Stimulated activated CD8-positive, alpha-beta memory T cell treated with anti-CD3 and anti-CD28 coated beads, Interleukin-7, amount 100 ng/mL, for 4 hours (primary cell): ENCODE results near the gene ACOD1.

Source experiments
- DNase-seq, 2 donors: peaks; one replicate each; pipeline ENCODE4 v3.0.0-alpha.2; 2020; ENCODE audit warnings: low read depth in 2 of 2

ACOD1 gene

DNA sequence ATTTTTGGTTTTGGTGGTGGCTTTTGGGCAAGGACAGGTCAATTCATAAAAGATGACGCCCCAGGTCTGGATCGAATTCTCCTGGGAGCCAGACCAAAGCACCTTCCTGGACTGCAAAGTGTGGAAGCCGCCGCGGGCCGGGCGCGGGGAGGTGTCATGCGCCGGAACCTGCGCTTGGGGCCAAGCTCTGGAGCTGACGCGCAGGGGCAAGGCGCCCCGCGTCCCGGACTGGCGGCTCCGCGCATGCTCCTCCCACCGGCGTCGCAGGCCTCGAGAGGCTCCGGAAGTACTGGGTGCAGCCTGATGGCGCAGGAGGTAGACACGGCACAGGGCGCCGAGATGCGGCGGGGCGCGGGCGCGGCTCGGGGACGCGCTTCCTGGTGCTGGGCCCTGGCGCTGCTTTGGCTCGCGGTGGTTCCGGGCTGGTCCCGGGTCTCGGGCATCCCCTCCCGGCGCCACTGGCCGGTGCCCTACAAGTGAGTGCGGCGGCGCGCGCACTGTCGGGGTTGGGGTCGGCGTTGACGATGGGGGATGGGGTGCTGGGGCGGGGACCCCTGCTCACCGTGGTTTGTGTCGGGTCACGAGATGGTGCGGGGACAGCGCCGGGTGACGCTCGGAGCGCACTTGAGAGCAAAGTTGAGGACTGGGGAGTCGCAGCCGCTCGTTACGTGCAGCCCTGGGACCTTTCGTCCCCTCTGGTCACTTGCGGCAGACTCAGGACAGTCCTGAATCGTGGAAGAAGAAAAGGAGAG, 43.7 kb downstream of the ACOD1 start, which contains the start of gene CLN5:
CLN5 (plus strand) TSS at position 286 of the 752 bp plus-strand sequence; CDS start at position 304, 18 bp downstream.
- peak; percentile 84 to 92 for DNase-seq

GRCh38 chr13:76992548-76993001, 44.3 kb downstream of the ACOD1 start:
- no peak for DNase-seq

DNA sequence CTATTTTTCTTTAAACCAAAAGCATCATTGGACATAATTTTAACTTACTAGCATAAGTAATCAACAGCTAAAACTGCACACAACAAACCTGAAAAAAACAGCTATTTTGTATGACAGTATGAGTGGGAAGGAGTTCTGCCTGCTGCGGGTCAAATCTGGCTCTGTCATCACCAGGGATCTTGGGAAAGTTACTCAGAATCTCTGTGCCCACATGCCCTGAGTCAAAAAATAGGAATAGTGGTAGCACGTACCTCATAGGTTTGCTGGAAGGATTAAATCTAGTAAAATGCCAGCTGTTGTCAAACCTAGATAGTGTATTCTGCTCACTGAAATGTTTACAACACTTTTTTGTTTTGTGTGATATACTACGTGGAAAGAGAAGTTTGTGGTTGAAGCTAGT, 44.7 kb downstream of the ACOD1 start:
- no peak for DNase-seq

DNA sequence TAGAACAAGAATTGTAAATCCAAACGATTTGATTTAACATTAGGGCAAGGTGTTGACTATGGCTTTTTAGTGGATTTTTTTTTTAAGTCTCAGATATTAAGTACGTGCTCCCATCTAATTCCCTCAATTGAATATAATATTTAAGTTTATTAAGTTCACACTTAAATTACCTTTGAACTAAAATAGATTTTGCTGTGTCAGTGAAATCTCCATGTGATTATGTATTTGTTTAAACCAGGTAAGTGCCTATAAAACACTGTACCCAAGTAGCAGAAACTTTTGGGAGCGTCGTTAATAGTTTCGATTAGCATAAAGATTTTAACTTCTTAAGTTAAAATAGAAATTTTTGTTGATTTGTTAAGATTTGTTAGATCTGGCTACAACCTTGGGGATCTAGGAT, 45.2 kb downstream of the ACOD1 start:
- DNase-seq = no peak

DNA sequence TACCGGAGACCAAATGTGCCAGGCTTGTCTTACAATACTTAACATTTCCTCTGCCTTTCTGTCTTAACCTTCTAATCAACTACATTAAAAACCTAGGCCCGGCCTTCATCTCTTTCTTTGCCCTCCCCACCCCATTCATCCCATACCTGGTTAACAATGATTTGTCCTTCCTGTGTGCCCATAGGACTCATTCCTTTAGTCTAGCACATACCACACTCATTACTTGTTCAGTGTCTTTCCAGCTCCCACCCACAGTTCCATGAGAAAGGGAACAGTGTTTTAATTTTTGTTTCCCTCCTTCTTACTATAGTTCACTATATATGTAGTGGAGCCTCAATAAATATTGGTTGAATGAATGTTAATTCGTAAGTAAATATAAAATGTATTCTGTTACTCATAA, 46.0 kb downstream of the ACOD1 start:
- DNase-seq = no peak

DNA sequence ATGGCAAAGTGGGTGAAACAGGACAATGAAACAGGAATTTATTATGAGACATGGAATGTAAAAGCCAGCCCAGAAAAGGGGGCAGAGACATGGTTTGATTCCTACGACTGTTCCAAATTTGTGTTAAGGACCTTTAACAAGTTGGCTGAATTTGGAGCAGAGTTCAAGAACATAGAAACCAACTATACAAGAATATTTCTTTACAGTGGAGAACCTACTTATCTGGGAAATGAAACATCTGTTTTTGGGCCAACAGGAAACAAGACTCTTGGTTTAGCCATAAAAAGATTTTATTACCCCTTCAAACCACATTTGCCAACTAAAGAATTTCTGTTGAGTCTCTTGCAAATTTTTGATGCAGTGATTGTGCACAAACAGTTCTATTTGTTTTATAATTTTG, 52.2 kb downstream of the ACOD1 start:
- no peak for DNase-seq

- no peak for DNase-seq
These were observed 53.2 kb downstream of the ACOD1 start for GRCh38 chr13:77001540-77001939.

DNA sequence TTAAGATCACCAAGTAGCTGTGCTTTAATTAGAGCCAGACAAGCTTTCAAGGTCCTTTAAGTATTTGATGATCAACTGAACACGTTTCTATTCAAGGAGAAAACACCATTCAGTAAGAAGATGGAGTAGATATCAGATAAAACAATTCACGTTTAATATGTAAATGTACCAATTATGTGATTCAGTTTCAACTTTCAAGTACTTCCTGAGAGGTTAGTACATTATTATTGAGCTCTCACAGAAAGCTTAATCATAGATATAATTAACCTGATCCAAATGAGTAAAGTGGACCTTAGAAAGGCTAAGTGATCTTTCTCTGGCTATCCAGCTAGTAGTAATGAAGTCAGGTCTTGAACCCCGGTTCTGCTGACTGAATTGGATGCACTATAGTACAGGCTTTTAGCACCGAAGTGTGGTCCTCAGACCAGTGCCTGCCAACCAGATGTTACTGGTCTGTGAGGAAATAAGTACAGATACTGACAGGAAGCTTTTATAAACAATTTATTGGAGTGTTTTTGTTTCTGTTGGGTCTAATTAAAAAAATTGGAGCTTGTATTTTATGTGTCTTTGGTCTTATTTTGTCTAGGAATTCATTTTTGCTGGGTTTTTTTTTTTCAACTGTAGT, 53.8 kb downstream of the ACOD1 start:
- no peak for DNase-seq

DNA sequence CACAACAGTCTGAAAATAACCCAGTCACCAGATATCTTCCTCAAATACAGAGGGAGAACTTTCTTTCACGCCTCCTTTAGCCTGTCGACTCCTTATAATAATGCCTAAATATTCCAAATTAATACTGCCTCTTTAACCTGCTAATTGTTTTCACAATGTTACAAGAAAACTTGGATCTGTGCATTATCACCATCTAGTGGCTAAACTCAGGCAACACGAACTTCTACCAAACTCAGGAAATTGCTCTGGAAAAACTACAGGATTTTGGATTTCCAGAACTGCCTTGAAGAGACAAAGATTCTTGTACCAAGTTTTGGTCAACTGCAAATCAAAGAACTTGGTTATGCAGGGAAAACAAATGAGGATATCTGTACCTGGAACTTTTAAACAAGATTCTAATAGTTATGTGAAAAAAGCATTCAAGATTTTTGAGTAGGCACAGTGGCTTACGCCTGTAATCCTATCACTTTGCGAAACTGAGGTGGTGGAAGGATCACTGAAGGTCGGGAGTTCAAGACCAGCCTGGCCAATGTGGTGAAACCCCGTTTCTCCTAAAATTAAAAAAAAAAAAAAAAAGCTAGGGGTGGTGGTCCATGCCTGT, 54.4 kb downstream of the ACOD1 start:
- no peak for DNase-seq
